ENCODE data around the gene CDH23.

DNA sequence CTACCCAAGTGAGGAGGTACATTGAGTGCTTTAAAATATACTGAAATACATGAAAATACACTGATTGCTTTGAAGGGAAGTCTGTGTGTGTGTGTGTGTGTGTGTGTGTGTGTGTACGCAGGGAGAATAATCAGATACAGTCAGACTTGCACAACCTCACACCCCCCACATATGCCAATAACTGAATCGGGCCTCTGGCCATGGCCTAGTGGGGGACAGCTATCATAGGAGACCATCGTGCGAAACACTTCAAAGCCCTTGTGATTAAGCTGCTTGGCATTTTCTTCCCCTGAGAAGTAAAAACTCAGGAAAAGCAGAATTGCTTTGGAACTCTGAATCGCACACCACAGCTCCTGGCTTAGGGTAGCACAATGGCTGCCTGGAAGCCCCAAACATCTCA, 187.7 kb downstream of the CDH23 start:
- TF ChIP-seq GATA2 (IDR thresholded peaks at IDR 0.05; ENCODE audit: low read depth, low read length) (no peak), GATA3 (IDR thresholded peaks at IDR 0.05; ENCODE audit: low read depth, low read length) (no peak)

All from SH-SY5Y (cell line).